GM12873 (cell line): ENCODE data around the gene NUP54.

ENCODE experiments used
- CTCF ChIP-seq: IDR thresholded peaks from 2 replicates; pipeline ENCODE4 v1.5.1; 2012; ENCODE audit warnings: low read depth, mild to moderate bottlenecking, moderate library complexity, low read length, control low read depth; ENCODE audit not compliant: insufficient read depth; ENCODE audit errors: missing control alignments

NUP54 gene

DNA sequence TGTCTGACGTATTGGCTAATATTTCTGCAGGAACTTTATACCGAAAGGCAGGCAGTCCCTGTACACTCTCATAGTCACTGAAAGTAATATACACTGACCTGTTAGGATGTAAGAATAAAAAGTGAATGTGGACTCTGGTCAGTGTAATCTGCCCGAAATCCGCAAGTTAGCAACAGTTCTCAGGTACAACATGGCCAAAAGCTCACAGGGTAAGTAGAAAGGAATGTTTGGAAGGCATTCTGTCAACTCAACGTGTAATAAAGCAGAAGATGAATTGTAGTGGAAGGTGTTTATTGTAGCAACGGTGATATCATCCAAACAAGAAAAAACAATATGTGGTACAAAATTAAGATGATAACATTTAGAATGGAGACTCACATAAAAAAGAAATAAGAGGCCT lies 26.0 kb upstream of the NUP54 start:
- TF ChIP-seq CTCF: no peak

GRCh38 chr4:76168688-76169087 lies 20.5 kb upstream of the NUP54 start:
- TF ChIP-seq CTCF: no peak

- no peak for TF ChIP-seq CTCF
These were observed 18.3 kb upstream of the NUP54 start for GRCh38 chr4:76166480-76166879.

DNA sequence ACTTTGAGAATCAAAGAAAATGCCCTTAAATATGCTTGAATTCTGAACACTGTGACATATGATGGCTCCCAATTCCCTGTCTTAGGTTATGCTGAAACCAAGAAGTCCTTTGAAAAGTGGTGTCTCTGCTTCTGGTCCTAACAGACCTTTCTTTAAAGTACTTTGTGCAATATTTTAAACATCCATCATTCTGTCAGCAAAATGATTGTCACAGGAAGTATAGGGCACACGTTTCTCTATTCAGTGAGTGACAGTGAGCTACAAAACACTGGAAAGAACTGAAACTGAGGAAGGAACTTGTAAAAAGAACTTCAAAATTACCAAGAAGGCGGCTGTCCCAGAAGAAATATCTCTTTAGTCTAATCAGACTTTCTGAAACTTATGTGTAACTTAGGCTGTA lies 12.2 kb upstream of the NUP54 start:
- TF ChIP-seq CTCF: no peak

DNA sequence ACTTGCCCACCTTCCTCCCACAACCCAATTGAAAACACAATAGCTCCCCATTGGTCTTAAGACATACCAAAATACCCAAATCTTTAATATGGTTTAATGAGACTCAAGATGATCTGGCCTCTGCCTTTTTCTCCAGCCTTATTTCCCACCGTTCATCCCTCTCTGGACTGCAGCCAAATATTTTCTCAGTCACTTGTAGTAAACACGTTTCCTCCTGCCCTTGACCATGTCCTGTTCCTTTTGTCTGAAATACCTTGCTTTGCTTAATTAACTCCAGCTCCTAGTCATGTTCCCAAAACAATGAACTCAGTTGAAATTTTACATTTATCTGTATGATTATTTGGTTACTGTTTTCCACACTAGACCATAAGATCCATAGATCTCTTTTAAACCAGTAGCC lies 8.4 kb upstream of the NUP54 start:
- TF ChIP-seq CTCF: no peak

- TF ChIP-seq CTCF: no peak
These were observed 7.8 kb upstream of the NUP54 start for GRCh38 chr4:76155979-76156378.

DNA sequence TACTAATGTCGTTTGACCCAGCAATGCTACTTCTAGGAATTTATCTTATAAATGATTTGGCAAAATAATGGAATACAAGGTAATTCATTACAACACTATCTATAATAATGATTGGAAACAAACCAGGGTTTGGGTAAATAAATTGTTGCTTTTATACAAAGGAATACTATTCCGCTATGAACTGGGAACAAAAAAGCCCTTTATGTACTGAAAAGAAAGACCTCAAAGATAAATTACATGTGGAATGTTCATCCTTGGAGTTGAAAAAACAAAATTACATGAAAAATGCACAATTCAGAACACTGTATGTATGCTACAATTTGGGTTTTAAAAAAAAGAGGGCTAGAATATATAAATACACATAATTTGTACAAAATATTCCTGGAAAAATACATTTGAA lies 5.2 kb upstream of the NUP54 start:
- no peak for TF ChIP-seq CTCF

- TF ChIP-seq CTCF: no peak
These were observed 599 bp downstream of the NUP54 start for GRCh38 chr4:76147454-76148141.
